G401 (cell line): ENCODE measurements around the gene FBLN2. TPM values are rescaled to one million over a fixed set of nuclear protein-coding genes. Genes with fewer than 3 reads are reported as not detected.
"Not testable (repeated sequence)": the region's sequence is repeated elsewhere in the genome, so short reads cannot be mapped to it uniquely, and the experiment has no call there.

Source experiments
- DNase-seq: peaks from one replicate; pipeline ENCODE4 v3.0.0-alpha.2; 2015; ENCODE audit warnings: low spot score
- in situ Hi-C: cut with HindIII; loops from 2 replicates; pipeline ENCODE4 v1.10.0; 2016; ENCODE audit warnings: low sequenced_read_pairs, mixed read lengths
- total RNA-seq: library from RNA; depleted of rRNA; stranded (reverse); fragments of >200 nt; shearing (Covaris generic); gene quantifications from 2 replicates; pipeline ENCODE4 v1.2.3, GENCODE V29; 2014; rRNA removed

The FBLN2 gene
- total RNA-seq: 2.4 and 5.0 TPM in 2 replicates

DNA sequence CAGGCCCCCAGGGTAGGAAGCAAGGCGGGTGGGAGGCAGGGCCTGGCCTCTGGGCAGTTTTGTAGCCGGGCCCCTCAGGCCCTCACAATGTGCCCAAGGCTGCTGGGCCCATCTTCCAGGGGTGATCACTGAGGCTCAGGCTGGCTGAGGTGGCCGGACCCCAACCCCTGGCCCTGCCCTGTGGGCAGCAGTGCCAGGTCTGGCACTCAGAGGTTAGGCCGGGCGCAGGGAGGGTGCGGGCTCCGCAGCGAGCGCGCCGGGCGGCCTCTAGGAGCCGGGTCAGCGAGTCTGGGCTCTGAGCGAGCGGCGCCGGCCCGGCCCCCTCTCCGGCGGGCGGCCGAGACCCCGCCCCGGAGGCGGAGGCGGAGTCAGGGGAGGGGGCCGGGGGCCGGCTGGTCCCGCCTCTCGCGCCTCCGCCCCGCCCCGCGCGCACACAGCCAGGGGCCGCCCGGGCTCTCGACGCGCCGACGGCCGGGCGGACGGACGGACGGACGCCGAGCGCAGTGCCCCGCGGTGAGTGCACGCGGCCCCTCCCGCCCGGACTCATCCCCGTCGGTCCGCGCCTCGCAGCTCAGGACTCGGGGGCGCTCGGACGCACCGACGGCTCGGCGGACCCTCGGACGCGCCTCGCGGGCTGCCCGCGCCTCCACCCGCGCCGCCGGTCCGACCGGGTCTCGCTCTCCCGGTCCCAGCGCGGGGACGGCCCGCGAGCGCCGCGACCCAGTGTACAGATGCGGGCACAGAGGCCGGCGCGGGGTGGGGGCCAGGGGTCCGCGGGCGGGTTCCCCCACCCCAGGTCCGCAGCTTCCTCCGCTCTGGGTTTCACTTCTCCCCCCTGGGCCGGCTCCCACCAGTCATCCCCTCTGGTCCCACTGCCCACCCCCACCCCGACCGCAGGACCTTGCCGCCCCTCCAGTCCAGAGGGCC, at the start of gene FBLN2:
Gene FBLN2, plus strand, starts transcription at position 430 of the 927 bp plus-strand sequence. CDS start 21,231 bp downstream, outside the sequence.
- DNase-seq: no peak
- in situ Hi-C loops: no loop called here

DNA sequence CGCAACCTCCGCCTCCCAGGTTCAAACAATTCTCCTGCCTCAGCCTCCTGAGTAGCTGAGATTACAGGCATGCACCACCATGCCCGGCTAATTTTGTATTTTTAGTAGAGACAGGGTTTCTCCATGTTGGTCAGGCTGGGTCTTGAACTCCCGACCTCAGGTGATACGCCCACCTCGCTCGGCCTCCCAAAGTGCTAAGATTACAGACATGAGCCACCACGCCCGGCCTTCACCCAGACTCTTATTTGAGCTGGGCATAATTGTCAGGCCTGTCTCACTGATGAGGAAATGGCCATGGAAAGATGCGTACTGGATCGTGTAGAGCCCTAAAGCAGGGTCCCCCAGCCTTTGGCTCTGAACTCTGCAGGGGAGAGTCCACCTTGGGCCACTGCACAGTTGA, 49.7 kb upstream of the FBLN2 start:
- in situ Hi-C loops, DNase-seq: not testable (repeated sequence)

DNA sequence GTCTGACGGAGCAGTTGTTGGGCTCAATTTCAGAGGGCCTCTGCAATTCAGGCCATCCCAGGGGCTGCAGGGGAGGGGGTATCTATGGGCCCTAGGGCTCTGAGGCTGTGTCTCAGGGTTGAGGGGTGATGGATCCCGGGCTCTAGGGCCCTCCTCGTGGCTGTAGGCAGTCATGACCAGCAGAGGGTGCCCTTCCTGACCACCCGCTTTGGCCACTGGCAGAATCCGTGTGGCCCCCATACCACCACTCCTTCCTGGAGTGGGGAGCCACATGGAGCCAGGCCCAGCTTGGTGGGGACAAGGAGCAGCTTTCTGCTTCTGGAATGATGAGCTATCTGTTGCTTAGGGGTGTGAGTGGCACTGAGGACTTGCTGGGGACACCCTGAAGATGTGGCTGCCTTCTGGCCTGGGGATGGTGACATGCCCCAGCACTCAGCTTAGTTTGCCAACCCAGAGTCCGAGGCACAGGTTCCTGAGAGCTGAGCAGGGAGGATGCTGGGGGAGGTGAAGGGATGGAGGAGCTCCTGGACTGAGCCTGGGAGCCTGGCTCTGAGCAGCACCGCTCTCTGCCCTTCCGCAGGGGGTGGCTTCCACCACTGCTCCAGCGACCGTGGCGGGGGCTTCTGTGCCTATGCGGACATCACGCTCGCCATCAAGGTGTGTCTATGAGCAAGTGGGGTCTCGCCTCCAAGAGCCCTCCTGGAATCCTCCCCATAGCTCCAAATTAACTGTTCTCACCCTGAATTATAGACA, 48.6 kb upstream of the FBLN2 start:
- no peak for DNase-seq
- in situ Hi-C loops: no loop called here

DNA sequence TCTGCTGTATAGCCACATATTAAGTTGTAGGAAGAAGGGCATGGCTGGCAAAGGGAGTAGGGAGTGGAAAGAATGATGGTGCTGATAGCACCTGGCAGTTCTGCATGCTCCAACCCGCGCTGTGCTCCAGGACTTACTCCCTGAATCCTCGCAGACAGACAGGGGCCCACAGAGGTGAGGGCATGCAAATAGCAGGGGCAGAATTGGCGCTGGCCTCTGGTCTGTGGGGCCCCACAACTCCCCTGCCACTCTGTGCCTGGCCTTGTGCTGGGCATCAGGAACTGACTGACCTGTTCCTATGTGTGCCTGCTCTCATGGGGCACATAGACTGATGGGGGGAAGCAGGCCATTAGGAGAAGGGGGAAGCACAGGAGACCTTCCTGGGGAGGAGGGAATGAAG, 47.9 kb upstream of the FBLN2 start:
- in situ Hi-C loops: no loop called here
- no peak for DNase-seq

DNA sequence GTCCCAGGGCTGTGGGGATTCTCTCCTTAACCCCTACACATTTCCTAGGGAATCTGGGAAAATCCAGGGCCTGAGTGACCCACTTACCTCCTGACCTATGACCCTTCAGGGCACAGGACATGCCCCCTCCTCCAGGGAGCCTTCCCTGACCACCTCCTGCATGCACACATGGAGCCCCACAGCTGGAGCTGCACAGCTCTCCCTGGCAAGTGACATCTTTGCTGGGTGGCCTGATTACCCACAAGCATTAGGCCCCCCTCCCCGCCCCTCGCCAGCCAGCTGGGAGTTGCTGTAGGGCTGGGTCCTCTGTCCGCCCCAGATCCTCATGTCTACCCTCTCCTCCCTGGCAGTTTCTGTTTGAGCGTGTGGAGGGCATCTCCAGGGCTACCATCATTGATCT, 47.4 kb upstream of the FBLN2 start:
- in situ Hi-C loops: no loop called here
- DNase-seq: no peak

DNA sequence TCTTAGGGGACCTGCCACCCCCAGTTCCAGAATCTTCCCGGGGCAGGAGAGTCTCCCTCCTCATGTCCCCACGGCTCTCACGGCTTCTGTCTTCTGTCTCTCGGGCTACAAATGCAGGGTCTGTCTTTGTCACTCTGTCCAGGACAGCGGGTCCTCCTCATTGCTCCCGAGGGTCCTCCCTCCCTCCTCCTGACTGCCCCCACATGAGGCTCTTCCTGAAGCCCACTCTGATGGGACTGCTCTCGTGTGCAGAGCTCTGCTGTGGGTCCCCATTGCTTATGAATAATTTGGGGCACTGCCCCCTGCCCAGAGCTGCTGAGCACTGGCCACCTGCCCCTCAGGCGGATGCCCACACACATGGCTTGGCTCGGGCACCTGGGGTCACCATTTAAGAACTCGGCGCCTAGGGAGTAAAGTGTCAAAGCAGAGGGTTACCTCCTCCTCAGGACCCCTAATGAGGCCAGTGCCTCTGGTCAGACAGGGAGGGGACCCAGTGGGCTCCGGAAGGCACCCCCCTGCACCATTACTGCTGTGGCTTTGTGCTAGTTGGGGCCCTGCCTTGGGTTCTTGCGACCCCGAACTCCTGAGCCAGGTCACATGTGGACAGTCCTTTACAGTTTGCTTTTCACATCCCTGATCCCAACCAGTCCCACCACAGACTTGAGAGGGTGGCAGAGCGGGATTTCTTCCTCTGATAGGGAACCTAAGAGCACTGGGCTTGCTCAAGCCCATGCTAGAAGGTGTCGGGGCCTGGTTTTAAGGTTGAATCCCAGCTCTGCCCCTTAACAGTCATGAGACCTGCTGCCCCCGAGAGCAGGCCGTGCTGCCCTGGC, 46.8 kb upstream of the FBLN2 start:
- DNase-seq: no peak
- in situ Hi-C loops: no loop called here

DNA sequence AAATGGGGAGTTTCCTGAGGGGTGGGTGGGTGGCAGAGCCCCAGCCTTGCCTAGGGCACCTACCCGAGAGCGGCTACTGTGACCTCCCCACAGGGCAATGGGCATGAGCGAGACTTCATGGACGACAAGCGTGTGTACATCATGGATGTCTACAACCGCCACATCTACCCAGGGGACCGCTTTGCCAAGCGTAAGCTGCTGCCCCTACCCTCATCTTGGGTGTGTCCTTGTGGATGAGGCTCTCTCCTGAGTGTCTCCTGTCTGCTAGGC, 46.2 kb upstream of the FBLN2 start:
- in situ Hi-C loops: no loop called here
- DNase-seq: no peak

DNA sequence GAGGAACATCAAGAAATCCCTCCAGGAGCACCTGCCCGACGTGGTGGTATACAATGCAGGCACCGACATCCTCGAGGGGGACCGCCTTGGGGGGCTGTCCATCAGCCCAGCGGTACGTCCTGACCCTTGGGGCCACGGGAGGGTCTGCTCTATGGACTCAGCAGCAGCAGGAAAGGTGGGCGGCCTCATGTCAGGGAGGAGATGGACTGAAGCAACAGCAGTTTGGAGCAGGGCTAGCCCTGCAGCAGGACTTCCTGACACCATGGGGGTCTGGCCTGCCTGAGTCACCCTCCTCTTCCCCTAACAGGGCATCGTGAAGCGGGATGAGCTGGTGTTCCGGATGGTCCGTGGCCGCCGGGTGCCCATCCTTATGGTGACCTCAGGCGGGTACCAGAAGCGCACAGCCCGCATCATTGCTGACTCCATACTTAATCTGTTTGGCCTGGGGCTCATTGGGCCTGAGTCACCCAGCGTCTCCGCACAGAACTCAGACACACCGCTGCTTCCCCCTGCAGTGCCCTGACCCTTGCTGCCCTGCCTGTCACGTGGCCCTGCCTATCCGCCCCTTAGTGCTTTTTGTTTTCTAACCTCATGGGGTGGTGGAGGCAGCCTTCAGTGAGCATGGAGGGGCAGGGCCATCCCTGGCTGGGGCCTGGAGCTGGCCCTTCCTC, 44.6 kb upstream of the FBLN2 start:
- no peak for DNase-seq
- in situ Hi-C loops: no loop called here

DNA sequence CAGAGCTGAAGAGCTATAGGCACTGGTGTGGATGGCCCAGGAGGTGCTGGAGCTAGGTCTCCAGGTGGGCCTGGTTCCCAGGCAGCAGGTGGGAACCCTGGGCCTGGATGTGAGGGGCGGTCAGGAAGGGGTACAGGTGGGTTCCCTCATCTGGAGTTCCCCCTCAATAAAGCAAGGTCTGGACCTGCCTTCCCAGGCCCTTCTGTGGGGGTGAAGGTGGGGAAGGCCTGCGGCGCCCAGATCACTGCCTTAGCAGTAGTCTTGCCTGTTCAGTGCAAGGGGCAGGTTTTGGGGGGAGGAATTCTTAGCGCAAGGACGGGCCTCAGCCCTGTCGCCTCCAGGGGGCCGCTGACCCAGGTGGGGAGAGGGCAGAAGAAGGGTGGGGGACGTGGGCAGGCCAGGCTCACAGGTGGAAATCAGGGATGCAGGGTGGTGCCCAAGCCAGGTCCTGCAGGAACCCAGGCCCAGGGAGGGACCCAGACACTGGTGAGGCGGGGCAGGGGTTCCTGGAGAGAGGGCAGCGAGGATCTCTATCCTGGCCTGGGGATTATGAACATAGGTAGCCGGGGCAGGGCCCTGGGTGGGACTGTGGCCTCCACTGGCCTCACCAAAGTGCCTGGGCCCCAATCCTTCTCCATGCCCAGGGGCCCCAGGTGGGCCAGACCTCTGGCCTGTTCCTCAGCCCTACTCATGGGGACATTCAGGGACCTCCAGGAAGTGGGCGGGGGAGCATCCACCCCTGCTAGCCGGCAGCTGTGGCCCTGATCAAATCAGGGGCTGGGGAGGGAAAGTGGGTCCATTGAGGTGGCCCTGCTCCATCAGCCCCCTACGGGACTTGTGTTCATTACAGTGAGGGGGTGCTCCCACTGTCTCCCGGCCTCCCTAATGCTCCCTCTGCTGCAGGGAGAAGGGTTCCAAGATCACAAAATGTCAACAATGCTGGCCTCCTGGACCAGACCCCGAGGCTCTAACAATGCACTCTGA, 43.5 kb upstream of the FBLN2 start:
- DNase-seq: no peak
- in situ Hi-C loops: no loop called here

DNA sequence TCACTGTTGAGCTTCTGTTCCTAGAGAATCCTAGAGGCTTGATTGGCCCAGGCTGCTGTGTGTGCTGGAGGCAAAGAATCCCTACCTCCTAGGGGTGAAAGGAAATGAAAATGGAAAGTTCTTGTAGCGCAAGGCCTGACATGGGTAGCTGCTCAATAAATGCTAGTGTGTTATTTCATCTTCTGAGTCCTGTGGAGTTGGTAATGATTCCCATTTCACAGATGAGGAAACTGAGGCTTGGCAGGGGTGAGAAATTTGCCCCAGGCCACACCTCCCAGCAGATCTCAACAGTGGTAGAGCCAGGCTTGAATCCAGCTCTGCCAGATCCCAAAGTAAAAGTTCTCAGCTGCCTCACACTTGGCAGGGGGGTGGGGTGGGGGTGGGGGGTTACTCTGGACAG, 42.7 kb upstream of the FBLN2 start:
- DNase-seq: no peak
- in situ Hi-C loops: no loop called here

DNA sequence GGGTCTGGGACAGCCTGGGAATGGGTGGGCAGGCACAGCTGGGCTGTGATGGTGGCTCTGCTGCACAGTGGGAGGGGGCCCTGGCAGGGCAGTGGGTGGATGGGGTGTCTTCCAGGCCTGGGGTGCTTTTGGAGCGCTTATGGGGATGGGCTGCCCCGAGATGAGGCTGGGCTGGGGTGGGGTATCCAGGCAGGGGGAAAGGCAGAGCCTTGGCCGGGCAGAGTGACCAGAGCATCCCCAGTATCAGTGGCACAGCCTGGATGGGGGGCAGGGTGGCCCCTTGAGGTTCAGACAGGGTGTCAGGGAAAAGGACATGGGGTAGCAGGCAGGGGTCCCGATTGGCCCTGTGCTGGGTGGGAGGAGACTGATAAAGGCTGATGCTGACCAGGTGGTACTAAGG, 42.2 kb upstream of the FBLN2 start:
- in situ Hi-C loops: no loop called here
- no peak for DNase-seq

DNA sequence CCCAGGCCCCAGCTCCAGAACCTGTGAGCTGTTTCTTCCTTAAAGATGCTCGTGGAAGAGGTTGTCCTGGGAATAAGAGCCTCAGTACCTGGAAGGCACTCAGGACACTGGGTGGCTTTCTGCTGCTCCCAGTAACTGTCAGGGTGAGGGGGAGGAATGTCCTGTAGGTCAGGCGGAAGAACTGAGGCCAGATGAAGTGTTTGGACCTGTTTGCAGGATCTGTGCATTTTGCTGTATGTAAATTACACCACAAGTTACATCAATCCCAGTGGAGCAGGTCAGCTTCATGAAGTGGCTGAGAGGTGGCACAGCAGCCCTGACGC, 41.7 kb upstream of the FBLN2 start:
- no peak for DNase-seq
- in situ Hi-C loops: no loop called here

DNA sequence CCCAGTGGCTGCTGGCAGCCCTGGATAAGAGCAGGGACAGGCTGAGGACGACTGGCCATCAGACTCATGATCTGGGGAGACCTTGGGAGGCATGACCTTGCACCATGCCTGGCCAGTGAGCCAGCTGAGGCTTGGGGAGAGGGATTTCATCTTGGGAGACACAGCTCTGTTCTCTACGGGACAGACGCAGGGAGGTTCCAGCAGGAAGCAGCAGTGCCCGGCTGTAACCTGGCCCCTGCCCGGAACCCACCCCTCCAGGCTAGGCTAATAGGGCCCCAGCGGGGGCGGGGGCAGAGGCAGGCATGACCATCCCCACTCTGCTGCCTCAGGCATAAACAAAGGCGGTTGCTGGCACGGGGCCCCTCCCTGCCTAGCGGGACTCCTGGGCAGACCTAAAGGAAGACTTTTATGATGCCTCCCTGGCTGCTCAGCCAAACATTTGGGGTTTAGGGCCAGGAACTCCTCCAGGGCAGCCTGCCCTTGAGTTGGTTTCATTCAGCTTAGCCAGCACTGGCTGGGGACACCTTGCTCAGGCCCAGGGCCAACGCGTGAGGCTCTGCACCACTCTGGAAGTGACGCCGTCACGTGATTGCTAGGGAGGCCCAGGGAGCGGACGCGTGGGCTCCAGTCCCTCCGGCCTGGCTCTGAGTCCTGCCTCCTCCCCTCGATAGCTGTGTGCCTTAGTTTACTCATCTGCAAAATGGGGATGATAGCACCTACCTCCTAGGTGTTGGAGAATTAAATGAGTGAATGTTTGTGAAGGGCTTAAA, 41.2 kb upstream of the FBLN2 start:
- in situ Hi-C loops: no loop called here
- peak; percentile 24 for DNase-seq

DNA sequence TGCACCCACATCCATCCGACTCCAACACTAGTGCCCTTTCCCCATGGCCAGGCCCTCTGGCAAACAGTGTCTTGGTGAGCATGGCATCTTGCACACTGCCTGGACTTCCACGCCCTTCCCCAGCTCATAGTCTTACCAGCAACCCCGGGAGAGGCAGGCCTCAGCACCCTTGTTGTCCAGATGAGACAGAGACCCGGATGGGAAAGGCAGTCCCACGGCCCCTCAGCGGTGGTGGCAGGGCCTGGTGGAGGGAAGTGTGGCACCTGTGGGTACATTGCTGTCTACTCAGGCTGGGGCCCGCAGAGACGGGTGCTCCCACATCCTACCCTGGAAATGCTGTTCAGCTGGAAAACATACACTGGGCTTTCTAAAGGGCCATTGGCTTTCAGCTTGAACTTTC, 40.4 kb upstream of the FBLN2 start:
- DNase-seq: no peak

DNA sequence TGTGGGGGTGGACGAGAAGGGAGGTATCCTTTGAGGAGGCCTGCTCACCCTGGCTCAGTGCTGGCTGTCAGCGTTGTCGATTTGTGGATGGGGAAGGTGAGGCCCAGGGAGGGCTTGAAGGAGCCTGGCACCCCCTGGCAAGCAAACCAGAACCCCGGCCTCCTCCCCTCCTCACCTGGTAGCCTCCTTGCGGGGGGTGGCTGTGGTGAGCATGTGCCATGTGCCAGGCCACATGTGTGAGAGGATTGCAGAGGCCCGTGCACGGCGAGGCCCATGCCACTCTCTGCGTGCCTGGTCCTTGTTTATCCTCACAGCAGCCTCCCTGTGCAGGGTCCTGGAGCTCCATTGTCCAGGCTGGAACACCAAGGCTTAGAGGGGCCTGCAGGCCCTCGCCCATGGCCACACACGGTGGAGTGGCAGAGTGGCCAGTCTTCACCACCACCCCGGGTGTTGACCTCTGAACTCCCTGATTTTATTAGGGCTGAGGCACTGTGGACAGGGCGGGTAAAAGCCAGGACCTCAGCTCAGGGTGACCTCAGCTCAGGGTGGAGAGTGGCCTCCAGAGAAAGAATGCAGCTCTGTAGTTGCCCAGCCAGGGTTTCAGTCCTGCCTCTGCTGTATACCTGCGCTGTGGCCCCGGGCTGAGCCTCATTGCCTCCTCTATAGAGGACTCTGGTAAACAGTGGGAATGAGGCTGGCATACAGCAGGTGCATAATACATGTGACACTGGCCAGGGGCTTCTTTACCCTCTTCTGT, 39.7 kb upstream of the FBLN2 start:
- in situ Hi-C loops: no loop called here

More for the DNA sequence above, 40.4 kb upstream of the FBLN2 start:
- in situ Hi-C loops: no loop called here

DNA sequence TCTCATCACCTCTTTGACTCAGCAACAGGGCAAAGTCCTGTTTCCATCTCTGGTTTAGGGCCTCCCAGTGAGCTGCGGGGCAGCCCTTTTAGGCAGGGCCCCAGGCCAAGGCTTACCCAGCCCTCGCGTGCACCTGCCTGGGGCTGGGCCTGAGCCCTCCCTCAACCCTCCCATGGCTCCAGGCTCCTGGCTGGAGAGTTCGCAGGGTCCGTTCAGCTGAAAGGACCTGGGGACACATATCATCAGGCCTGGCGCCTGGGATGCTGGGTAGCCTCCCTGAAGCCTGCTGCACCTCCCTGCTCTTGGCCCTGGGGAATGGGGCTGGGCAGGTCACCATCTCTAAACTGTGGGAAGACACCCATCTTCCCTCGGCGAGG, 39.1 kb upstream of the FBLN2 start:
- no peak for DNase-seq
- in situ Hi-C loops: loop anchor here (10.0 kb wide), 1 partner anchor 185 kb away; no protein-coding TSS in a partner anchor

More for the DNA sequence above, 39.7 kb upstream of the FBLN2 start:
- no peak for DNase-seq

DNA sequence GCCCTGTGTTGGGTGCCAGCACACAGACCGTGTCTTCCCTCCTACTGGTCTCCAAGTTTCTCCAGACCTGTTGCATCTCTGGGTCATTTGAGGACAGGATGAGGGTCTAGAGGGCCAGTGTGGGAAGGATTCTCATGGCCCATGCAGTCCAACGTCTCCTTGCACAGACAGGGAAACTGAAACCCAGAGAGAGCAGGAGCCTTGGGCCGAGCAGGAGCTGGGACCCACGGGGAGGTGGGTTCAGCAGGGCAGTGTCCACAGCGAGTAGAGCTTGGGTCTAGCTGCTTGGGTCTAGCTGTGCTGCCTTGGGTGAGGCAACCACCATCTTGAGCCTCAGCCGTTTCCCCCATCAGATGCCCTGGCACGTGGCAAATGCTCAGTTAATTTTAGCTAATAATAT, 36.5 kb upstream of the FBLN2 start:
- no peak for DNase-seq
- in situ Hi-C loops: loop anchor here (10.0 kb wide), 1 partner anchor 188 kb away; no protein-coding TSS in a partner anchor
